HFF-Myc (cell line): ENCODE results near the gene ADIPOR2.

Source experiments
- DNase-seq: peaks from one replicate; pipeline ENCODE4 v3.0.0-alpha.2; 2011; ENCODE audit warnings: low read depth; ENCODE audit errors: extremely low read depth
- H3K4me3 ChIP-seq: replicated peaks from 2 replicates; pipeline ENCODE4 v1.5.1; 2011; ENCODE audit warnings: low read depth, mild to moderate bottlenecking, control low read depth, low read length
- CTCF ChIP-seq: IDR thresholded peaks from 2 replicates; pipeline ENCODE4 v1.5.1; 2012; ENCODE audit warnings: mild to moderate bottlenecking, low read depth, low read length, control low read depth; ENCODE audit errors: missing control alignments

ADIPOR2 gene

GRCh38 chr12:1822699-1823098 is 131.8 kb downstream of the ADIPOR2 start:
- TF ChIP-seq CTCF: no peak
- no peak for DNase-seq
- H3K4me3 ChIP-seq: no peak overlapping the region

GRCh38 chr12:1823237-1823636 is 132.4 kb downstream of the ADIPOR2 start:
- H3K4me3 ChIP-seq: no peak overlapping the region
- TF ChIP-seq CTCF: no peak
- no peak for DNase-seq

- DNase-seq: no peak
- no peak for TF ChIP-seq CTCF
- H3K4me3 ChIP-seq: no peak overlapping the region
Measured at GRCh38 chr12:1825382-1826102, 134.7 kb downstream of the ADIPOR2 start.

GRCh38 chr12:1826401-1826800 is 135.5 kb downstream of the ADIPOR2 start:
- TF ChIP-seq CTCF: no peak
- DNase-seq: no peak
- no peak overlapping the region for H3K4me3 ChIP-seq

GRCh38 chr12:1826867-1827705 is 136.2 kb downstream of the ADIPOR2 start:
- no peak for TF ChIP-seq CTCF
- DNase-seq: no peak
- H3K4me3 ChIP-seq: no peak overlapping the region

- H3K4me3 ChIP-seq: no peak overlapping the region
- TF ChIP-seq CTCF: no peak
- no peak for DNase-seq
Measured at GRCh38 chr12:1827826-1828805, 137.2 kb downstream of the ADIPOR2 start.
